ENCODE measurements around the gene PLCE1. TPM values are rescaled to one million over a fixed set of nuclear protein-coding genes. Genes with fewer than 3 reads are reported as not detected.
"Not testable (repeated sequence)": the region's sequence is repeated elsewhere in the genome, so short reads cannot be mapped to it uniquely, and the experiment has no call there.

Gene PLCE1
- total and polyA plus RNA-seq, 11 donors, result 1.3 to 42.1 (median 10.4) TPM

DNA sequence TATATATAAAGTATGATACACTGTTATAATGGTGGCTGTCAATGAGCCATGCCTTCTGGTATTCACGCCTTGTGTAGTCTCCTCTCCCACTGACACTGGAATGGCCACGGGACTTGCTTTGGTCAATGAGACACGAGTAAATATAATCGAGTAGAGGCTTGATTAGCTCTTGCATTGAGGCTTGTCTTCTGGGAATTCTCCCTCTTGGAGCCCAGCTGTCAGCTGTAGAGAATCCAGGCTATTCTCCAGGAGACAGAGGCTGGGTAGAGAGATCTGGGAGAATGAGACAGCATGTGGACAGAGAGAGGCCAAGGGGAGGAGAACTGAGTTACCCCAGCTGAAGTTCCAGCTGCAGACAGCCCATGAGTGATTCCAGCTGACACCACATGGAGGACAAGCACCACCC is 25.2 kb upstream of the PLCE1 start:
- H3K27ac ChIP-seq, result no peak overlapping the region
- 51 to 68% (median 64%) methylated on average over 4 of the region's 4 CpGs for WGBS, 4 donors
- peaks cover 0 to 20% (median 3%) of the 10 kb centered on the region in 12 donors for H3K4me1 ChIP-seq
- H3K4me3 ChIP-seq, result no peak overlapping the region
- intact Hi-C loops (cut with DNase I), result no loop called here
- ATAC-seq (peak; percentile 82 to 96 (median 91)), DNase-seq (peak in 4 of 5 donors; percentile 49 to 64 (median 61))
- no peaks in the 10 kb centered on the region for H3K36me3 ChIP-seq
- TF ChIP-seq POLR2A (IDR thresholded peaks at IDR 0.05), result no peak
- TF ChIP-seq, protein P1, sequence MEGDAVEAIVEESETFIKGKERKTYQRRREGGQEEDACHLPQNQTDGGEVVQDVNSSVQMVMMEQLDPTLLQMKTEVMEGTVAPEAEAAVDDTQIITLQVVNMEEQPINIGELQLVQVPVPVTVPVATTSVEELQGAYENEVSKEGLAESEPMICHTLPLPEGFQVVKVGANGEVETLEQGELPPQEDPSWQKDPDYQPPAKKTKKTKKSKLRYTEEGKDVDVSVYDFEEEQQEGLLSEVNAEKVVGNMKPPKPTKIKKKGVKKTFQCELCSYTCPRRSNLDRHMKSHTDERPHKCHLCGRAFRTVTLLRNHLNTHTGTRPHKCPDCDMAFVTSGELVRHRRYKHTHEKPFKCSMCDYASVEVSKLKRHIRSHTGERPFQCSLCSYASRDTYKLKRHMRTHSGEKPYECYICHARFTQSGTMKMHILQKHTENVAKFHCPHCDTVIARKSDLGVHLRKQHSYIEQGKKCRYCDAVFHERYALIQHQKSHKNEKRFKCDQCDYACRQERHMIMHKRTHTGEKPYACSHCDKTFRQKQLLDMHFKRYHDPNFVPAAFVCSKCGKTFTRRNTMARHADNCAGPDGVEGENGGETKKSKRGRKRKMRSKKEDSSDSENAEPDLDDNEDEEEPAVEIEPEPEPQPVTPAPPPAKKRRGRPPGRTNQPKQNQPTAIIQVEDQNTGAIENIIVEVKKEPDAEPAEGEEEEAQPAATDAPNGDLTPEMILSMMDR (IDR thresholded peaks at IDR 0.05), result no peak
- H3K27me3 ChIP-seq, result no peaks in the 10 kb centered on the region
- H3K9me3 ChIP-seq, result peaks cover 0 to 3% (median 0%) of the 10 kb centered on the region in 12 donors

DNA sequence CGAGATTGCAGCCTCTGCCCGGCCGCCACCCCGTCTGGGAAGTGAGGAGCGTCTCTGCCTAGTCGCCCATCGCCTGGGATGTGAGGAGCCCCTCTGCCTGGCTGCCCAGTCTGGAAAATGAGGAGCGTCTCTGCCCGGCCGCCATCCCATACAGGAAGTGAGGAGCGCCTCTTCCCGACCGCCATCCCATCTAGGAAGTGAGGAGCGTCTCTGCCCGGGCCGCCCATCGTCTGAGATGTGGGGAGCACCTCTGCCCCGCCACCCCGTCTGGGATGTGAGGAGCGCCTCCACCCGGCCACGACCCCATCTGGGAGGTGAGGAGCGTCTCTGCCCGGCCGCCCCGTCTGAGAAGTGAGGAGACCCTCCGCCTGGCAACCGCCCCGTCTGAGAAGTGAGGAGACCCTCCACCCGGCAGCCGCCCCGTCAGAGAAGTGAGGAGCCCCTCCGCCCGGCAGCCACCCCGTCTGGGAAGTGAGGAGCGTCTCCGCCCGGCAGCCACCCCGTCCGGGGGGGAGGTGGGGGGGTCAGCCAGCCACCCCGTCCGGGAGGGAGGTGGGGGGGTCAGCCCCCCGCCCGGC is 23.2 kb upstream of the PLCE1 start:
- intact Hi-C loops (cut with DNase I); DNase-seq; H3K9me3 ChIP-seq; H3K27ac ChIP-seq; H3K27me3 ChIP-seq; H3K36me3 ChIP-seq; H3K4me3 ChIP-seq; ATAC-seq: not testable (repeated sequence)
- H3K4me1 ChIP-seq, result peaks cover 0 to 17% (median 3%) of the 10 kb centered on the region in 12 donors
- WGBS, 4 donors, result 94 to 100% (median 96%) methylated on average over 16 to 44 of the region's 44 CpGs

DNA sequence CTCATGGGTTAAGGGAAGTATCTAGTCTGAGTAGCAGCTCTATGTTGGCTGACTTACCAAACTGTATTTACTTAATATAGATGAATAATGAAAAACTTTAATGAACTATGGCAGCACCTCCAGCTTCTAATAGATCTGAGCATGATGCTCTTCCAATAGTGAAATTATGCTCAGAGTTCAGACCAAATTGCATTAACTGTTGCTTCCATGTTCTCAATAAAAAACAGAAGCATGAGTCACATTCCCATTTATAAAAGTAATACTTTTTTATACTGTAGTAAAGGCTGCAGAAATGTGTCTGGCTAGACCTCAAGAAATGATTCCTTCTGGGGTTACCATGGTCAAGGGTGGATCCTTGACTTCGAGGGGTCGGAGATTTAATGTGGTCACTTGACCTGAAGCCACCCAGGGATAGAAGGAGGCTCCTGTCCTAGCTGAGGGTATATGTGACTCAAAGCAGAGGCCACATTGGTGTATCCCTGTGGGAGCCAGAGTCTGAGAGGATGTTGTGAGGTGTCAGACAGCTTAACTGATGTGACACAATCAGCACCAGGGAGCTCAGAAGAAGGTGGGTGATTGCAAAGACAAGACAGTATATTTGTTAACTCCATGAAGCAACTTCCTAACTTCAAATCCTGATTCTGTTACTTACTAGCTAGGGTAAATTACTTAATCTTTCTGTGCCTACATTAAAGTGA is 19.8 kb upstream of the PLCE1 start:
- Histone ChIP-seq H3K4me3 (no peak overlapping the region), H3K36me3 (no peaks in the 10 kb centered on the region), H3K9me3 (peaks cover 0 to 3% (median 0%) of the 10 kb centered on the region in 12 donors), H3K27ac (no peak overlapping the region), H3K27me3 (no peaks in the 10 kb centered on the region), H3K4me1 (no peaks in the 10 kb centered on the region)
- TF ChIP-seq, protein P1 (IDR thresholded peaks at IDR 0.05), result no peak
- TF ChIP-seq POLR2A (IDR thresholded peaks at IDR 0.05), result no peak
- DNase-seq (no peak), ATAC-seq (no peak)
- intact Hi-C loops (cut with DNase I), result no loop called here
- 69 to 93% (median 76%) methylated on average over 2 of the region's 2 CpGs for WGBS, 4 donors

DNA sequence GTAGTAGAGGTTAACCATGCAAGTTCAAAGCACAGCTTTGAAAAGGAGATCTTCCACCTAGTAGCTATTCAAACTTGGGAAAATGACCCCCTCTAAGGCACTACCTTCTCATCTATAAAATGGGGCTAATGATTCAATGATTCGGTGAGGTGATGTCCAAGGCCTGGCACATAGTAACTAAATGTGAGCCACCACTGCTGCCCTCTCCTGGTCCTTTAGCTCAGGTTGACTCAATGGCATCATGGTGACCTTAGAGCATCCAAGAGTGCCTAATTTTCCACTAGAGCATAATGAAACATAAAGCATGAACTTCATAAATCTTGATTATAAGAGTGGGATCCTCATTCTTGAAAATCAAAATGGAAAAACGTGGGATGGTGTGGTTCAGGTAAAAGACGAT is 16.3 kb upstream of the PLCE1 start:
- no peaks in the 10 kb centered on the region for H3K9me3 ChIP-seq
- H3K36me3 ChIP-seq, result no peaks in the 10 kb centered on the region
- WGBS, 4 donors, result 62 to 85% (median 74%) methylated on average over 3 of the region's 3 CpGs
- H3K27ac ChIP-seq, result no peak overlapping the region
- no peak overlapping the region for H3K4me3 ChIP-seq
- intact Hi-C loops (cut with DNase I), result no loop called here
- no peak for TF ChIP-seq POLR2A (IDR thresholded peaks at IDR 0.05)
- TF ChIP-seq, protein P1 (IDR thresholded peaks at IDR 0.05), result peak in 1 of 12 donors; percentile 5
- DNase-seq (no peak), ATAC-seq (no peak)
- no peaks in the 10 kb centered on the region for H3K4me1 ChIP-seq
- no peaks in the 10 kb centered on the region for H3K27me3 ChIP-seq
